ENCODE results near the gene GLI2.
A peak's percentile ranks its signal among the peaks of the same experiment; 100 is the strongest.

Gene GLI2

DNA sequence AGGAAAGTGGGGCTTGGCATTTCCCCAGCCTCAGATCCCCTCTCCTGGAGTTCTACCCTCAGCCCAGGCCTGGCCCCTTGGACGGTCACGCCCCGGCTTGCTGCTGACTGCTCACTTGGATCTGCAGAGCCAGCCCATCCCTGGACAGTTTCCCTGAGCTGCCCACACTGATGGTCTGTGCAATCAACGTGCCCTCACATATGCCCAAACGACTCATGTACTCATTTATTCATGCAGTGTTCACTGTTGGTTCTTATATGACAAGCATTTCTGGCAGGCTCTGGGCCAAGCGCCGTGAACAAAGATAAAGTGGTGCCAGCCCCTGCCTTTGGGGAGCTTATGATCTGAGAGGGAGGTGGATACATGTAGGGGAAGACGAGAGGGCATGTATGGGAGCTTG lies 20.3 kb upstream of the GLI2 start:
- no peak for DNase-seq

DNA sequence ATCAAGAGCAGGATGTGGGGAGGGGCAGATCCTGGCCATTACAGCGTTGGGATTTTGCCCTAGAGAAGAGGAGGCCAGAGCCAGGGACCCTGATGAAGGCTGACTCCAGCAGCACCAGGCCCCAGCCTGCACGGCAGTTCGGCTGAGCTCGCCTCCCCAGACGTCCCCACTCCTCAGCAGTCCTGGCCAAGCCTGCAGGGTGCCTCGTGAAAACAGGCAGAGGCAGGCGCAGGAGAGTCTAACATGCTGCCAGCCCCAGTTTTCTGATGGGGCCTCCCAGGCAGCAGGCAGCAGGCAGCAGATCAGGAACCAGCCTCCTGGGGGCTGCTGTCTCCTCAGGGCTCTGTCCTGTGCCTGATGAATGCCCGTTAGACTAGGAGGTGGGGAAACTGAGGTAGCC lies 19.7 kb upstream of the GLI2 start:
- no peak for DNase-seq

DNA sequence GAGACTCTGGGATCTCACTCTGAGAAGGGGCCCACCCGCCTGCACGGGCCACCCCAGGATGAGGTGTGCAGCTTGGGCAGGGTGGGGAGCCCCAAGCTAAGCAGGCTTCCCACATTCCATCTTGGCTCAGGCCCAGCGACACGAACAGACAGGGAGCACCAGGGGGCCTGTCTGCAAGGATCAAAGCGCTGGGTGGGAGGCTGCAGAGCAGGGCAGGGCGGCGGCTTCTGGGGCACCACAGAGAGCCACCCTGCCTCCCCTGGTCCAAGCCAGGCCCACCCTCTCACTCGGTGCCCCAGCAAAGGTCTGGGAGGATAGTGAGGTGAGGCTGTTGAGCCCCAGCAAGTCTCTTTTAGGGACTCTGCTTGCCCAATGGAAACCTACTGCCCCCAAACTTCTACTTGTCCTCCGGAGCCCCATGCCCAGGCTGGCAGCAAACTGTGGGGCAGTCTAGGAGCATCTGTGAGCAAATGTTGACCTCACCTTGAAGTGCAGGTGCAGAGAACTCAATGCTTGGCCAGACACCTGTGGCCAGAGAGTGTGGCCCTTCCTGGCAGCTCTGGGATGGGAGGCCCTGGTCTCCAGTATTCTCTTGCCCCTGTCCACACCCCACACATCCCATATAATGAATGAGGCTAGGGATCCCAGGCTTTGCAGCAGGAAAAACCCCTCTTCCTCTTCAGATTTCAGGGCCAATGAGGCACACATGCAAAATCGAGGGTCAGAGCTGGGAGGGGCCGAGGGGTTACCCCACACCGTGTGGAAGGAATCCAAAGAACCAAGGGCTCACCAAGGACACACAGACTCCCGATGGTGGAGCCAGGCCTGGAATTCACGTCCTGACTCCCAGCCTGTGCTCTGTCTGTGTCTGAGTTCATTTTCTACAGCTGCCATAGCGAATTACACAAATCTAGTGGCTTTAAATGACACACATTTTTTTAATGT lies 18.8 kb upstream of the GLI2 start:
- no peak for DNase-seq

DNA sequence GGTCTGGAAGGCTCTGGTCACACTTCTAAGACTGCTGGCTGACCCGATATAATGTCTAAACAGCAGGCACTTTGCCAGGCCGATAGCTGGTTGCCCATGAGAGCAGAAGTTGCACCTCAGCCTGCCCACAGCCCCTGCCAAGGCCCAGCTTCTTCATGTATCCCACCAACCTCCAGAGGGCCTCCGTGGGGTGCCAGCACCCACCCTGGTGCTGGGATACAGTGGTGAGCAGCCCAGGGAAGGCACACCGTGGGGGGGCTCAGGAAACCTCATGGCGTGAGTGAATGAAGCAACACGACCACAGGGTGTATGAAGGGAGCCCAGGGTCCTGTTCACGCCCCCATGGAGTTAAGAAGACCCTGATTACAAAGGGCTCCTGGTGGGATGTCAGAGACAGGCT lies 16.2 kb upstream of the GLI2 start:
- no peak for DNase-seq

DNA sequence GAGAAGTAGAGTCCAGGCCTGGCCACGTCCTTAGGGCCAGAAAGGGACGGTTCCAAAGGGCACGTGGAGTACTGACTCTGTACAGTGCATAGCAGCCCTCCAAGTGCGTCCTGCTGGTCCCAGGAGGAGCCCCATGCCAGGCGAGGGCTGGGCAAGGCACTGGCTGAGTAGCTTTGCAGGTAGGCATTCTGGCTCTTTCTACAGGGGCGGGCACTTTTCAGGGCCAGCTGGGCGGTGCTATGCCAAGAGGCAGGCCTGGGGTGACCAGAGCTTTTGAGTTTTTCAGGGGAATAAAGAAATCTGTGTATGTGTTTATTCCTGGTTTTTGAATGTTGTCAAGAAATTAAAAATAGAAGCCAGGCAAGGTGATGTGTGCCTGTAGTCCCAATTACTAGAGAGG lies 15.4 kb upstream of the GLI2 start:
- no peak for DNase-seq

DNA sequence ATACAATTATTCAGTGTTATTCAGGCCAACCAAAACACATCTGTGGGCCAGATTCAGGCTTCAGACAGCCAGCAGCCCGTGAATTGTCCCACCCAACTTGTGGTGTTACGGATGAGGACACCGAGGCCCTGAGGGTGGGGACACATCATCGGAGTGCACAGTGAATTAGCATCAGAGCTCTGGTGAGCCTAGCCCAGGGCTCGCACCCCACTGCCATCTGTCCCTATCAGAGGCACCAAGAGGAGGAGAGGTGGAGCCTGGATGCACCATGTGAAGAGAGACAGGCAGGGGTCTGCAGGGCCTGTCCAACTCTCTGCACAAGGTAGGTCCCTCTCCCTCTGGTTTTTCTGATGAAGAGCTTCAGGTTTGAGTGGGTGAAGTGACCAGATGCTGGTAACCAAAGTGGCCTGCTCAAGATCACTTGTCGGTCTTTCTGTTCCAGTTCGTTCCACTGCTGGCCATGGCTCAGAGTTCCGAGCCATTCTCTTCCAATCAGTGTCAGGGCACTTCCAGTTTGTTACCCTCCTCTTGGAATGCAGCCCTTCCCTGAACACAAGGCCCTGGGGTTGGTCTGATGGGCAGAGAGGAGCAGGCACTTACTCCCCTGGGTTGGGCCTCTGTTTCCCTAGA lies 14.8 kb upstream of the GLI2 start:
- no peak for DNase-seq

DNA sequence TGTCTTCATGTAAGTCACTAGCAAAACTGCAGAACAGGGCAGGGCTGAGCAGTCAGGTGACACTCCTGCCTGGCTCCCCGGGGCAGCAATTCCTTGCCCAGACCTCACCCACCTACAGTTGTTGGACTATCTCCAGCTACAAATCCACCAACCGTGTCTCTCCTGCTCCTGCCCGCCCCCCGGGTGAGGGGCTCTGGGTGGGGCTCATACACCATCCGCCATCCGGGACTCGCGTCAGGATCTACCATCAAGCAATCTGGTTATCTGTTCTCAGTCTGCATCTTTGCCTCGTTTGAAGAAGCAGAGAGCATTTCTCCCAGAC lies 13.5 kb upstream of the GLI2 start:
- peak; percentile 22 for DNase-seq

DNA sequence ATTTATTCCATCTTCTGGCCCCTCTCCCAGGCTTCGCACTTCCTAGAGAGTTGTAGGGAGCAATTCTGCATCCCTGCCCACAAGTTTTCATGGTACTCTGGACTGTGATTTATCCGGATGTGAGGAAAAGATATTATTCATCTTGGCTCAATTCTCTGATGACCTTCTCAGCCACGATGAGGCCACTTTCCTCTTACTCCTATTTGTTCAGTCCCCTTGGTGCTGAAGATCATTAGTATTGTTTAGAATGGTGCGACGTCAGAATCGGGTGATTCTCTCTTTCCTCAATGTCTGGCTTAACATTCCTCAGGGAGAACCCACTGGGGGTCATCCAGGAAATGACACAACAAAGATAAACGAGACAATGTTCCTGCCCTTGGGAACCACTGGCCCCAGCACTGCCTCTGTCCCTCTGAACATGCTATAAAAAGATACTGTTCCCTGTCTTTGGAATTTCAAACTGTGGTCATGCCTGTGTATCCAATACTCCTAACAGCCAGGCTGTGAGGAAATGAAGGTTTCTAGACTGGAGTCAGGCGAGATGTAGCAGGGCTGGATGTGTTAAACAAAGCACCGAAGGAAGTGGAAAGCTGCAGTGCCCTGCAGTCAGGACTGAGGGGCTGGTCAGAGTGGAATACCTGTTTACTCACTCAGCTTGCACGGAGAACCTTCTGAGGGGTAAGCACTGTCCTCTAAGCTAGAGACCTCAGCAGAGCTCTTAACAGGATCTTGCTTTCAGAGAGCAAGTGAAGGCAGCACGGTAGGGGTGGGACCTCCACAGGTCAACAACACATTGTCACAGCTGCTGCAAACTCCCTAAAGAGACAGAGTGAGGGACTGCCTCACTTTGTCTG lies 12.9 kb upstream of the GLI2 start:
- no peak for DNase-seq

DNA sequence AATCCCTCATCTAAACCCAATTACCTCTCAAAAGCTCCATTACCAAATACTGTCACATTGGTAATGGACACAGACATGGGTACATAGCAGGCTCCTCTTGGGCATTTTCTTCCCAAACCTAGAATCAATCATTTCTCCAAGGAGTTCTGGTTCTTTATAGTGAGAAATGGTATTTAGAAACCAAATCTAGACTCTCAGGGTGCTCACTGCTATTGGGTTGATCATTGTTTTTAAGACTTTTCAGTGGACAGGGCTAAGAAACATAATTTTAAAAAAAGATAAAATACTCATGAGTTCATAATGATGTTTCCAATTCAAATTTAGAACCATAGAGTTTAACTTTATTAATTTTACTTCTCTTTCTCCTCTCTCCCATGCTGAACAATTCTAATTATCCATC lies 9.4 kb upstream of the GLI2 start:
- no peak for DNase-seq

DNA sequence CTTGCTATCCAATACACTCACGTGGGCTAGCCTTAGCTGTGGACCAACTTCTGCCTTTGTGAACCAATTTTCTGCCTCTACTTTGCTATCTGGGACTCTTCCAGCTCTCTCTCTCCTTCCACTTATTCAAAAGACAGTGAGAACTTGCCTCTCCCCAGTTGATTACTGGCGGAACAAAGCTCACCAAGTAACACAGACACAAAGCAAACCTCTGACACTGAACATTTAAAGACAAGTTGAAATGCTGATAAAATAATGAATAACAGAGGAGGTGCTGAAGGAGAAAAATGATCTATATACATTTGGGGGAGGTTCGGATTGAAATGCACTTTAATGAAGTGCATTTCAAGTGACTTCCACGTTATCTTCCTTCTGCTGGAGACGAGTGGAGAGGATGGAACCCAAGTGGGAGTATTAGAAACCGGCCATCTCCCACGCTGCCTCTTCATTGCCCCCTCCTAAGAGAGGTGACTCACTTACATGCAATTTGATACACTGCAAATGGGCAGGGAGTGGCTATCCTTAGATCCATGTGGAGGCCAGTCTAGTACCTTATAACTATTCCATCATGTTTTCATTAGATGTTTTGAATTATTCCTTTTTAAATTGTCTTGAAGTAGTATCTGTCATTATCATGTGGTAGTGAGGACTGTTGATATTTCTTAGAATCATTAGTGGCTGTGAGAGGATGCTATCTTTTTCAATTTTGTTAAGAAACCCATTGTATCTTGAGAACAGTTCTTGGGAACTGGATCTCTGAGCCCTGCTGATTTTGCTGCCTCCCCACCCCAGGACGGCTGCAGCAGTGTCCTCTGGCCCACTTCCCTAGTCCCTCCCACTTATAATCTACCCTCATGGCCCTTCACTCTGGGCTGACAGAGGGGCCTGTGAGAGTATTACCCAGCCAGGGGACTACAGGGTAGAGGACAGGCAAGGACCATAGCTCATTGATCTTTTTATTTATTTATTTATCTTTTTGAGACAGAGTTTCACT lies 6.0 kb upstream of the GLI2 start:
- no peak for DNase-seq

DNA sequence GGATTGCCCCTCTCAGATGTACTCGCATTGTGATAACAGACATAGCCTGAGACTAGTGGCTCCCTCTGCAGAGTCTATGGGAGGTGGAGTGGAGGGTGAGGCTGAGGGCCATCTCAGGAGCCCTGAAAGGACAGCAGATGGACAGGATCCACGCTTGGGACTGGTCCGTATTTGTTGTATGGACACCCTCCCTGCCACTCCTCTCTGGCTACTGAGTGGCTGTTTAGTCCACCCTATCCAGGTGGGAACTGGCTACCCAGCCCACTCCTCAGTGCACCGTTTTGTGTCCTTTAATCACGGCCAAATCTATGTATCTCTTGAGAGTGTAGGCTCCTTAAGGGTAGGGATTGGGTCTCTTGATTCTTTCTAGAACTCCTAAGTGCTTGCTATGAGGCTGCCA lies 4.5 kb upstream of the GLI2 start:
- no peak for DNase-seq

DNA sequence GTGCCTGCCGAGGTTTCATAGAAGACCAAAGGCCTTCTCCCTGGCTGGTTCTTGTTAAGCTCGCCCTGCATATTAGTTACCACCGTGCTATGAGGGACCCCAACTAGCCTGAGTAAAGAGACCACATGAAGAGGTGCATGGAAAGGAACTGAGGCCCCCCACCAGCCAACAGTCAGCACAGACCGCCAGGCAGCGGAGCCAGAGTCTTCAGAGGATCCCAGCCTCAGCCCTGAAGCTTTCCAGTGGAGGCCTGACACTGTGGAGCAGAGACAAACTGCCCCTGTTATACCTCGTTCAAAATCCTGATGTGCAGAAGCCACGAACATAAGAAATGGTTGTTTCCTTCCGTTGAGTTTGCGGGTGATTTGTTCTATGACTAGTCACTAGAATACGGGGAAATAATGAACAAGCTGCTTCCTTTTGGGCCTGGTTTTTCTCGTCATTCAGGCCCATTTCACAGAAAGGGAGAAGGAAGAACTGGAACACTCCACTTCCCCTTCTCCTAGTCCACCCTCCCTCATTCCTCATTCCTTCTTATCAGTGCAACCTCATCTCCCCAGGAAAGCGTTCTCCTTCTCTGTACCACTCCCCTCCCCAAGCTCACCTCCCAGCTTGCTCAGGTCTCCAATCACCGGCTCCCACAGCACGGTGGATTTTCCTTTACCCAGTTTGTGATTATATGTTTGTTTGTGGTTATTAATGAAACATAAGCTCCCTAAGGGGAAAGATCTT lies 3.0 kb upstream of the GLI2 start:
- DNase-seq, result no peak

DNA sequence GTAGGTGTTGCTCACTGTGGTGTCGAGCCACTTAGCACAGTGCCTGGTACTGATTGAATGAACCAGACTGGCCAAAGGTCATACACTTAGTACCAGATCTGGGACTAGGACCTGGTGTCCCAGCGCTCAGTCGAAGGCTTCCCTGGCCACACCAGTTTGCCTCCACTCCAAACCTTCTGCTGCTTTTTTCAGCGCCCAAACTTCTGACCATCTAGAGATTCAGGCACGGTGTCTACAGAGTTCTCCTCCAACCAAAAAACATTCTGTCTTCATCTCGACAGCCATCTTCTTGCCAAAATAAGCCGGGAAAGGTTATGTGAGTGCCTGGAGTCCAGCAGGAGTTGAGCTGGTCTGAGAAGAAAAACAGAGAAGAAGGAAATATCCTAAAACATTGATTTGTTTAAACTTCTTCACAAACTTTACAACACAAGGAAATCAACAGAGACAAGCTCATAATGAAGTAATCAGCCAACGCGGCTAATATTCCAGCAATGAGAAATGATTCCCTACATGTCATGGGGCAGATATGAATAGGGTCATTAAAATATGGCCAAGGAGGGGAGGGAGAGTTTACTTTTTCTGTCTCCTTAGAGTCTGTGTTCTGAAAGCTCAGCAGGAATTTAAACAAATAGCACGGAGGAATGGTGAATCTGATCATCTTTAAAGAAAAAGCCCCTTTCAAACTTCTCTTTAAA lies 2.3 kb upstream of the GLI2 start:
- no peak for DNase-seq

DNA sequence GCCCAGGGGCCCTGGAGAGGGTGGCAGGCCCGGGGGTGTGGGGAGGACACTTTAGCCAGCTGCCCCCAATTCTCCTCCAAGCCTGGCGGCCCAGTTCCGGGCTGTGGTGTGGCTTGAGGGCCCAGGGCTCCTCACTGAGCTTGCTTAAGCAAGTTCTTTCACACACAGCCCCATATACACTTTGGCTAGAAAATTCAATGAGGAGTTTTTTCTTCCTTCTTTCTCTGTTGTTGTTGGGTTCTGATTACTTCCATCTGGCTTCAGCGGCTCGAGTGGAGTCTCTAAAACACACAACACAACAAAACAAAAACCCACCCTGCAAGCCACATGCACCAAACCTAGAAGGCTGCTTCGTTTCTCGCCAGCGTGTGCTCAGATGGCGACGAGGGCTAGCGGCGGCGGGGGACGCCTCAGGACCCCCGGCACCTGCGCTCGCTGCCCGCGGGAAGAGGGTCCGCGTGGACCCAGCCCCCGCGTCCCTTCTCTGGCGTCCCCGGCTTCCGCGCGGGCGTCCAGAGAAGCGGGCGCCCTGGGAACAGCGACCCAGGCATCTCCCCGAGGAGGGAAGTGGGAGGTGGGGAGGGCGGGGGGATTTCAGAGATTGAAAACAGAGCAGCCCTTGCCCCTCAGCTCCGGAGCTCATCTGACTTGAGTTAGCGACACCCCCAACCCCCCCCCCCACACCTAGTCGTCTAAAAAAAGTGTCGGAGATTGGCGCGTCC lies 577 bp upstream of the GLI2 start:
- no peak for DNase-seq

DNA sequence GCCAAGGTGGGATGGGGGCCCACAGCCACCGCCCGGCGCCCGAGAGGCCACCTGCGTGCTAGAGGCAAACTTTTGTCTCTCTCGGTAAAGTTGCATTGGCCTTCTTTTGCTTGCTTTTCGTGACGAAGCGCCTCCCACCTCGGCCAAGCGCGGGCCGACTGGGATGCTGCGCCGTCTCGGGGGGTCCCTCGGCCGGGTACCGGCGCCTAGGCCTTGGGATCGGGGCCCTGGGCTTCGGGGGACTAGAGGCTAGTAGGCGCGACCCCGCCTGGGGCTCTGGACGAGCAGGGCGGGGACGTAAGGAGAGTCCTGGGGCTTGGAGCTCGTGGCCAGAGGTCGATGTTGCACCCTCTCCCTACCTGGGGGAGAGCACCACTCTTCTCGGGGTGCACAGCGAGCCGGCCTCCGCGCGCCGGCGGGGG lies 545 bp downstream of the GLI2 start:
- no peak for DNase-seq

DNA sequence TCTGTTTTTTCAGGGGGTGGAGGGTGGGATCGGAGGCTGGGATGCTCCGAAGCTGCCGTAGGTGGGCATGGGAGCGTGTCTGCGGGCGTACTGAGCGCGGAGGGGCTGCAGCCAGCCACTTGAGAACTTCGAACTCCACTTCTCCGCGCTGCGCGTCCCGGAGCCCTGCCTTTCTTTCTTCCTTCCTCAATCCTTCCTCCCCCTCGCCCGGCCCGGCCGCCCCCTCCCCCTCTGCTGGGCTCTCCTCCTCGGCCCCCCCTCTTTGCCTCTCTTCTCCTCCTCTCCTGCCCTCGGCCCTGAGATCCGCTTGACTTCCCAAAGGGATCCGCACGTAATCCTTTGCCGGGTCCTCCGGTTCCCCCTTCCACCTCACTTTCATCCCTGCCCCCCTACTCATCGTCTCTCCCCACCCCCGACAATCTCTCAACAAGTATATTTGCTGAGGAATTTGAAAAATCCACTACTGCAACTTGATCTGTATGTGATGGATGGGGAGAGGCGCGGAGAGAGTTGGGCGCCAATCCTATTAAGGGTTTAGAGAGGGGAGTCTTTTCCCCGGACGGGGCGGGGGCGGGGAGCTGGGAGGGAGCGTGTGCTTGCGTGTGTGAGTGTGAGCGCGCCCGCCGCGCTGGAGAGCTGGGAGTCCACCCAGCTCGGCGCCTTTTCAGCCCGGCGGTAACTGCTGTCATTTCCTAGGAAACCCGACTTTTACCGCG lies 1.1 kb downstream of the GLI2 start:
- peak; percentile 27 for DNase-seq

DNA sequence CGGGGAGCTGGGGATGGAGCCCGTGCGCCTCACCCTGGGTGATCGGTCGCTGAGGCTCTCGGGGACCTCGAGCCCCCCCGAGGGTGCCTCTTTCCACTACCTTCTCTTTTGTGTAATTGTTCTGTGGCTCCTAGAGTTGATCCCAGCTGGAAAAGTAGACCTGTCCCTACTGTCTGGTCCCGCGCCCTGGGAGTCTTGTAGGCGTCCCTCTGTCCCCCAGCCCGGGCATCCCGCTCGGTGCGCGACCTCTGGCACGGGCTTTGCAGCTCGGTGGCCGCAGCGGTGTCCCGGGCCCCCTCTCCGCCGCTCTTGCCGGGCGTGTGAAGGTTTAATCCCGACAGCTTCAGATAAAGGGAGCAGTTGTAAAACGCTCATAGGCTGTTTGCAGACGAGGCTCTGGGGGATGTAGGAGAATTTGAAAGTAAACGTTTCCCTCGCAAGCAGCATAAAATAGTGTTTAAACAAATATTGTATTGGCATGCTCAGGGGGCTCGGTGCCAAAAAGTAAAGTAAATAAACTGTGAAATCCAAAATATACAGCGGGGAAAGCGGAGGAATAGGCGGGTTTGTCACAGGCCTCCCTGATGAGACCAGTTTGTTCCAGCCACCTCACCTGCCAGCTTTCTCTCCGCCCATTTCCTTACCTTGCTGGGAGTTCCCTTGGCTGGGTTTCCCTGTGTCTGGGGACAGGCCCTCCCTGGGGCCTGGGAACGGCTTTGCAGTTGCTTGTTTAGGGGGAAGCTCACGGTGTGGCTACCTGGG lies 1.9 kb downstream of the GLI2 start:
- DNase-seq, result peak; percentile 31

DNA sequence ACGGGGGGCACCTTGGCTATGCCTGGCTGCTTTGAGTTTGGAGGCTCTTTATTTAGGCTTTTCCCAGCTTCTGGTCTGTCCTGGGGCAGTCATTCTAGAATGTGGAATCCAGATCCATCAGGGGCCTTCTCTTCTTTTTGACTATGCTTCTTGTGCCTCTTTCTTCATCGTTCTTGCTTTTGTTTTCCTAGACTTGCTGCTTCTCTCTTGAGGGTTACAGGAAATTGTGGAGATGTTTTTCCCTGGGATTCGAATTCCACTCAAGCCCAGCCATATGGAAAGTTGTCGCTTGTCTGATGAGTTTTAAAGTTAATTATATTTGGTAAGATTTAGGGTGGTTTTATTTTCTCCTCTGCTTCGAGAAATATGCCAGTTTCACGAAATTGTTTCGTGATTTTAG lies 2.4 kb downstream of the GLI2 start:
- DNase-seq, result no peak

All from NCI-H345 (cell line).